GM23338 (cell line): Measurements from ENCODE around the gene INPP5D. TPM values are rescaled to one million over a fixed set of nuclear protein-coding genes. Genes with fewer than 3 reads are reported as not detected.
A peak's percentile ranks its signal among the peaks of the same experiment; 100 is the strongest.

Experiments used
- ATAC-seq: fragments of 200-7000 bp; cut with Tn5 transposase; 3 replicates; pipeline ENCODE4 v1.9.1; 2020
- DNase-seq: peaks from one replicate; pipeline ENCODE4 v3.0.0-alpha.2; 2015; ENCODE audit warnings: low spot score
- H2AFZ ChIP-seq: fragments of 200-600 bp; sonication (generic); 2 replicates; pipeline ENCODE4 v1.8.0; 2016; ENCODE audit warnings: antibody characterized with exemption, mild to moderate bottlenecking, moderate library complexity
- H3F3A ChIP-seq: fragments of 200-600 bp; sonication (generic); replicated peaks from 2 replicates; pipeline ENCODE4 v1.8.0; 2017; ENCODE audit warnings: antibody characterized with exemption, mixed run types, low read depth
- H3K27ac ChIP-seq: fragments of 200-600 bp; sonication (generic); 2 replicates; pipeline ENCODE4 v1.6.1; 2016; ENCODE audit warnings: low read depth
- H3K27me3 ChIP-seq: fragments of 200-600 bp; sonication (generic); 2 replicates; pipeline ENCODE4 v1.8.0; 2016; ENCODE audit warnings: mild to moderate bottlenecking, mixed run types, moderate library complexity; ENCODE audit not compliant: insufficient read depth
- H3K36me3 ChIP-seq: fragments of 200-600 bp; sonication (generic); 2 replicates; pipeline ENCODE4 v1.8.0; 2016; ENCODE audit warnings: mild to moderate bottlenecking; ENCODE audit not compliant: insufficient read depth
- H3K4me1 ChIP-seq: fragments of 200-600 bp; sonication (generic); 2 replicates; pipeline ENCODE4 v1.8.0; 2016; ENCODE audit warnings: mild to moderate bottlenecking, moderate library complexity; ENCODE audit not compliant: insufficient read depth
- H3K4me2 ChIP-seq: fragments of 200-600 bp; sonication (generic); 2 replicates; pipeline ENCODE4 v1.7.1; 2017; ENCODE audit warnings: mixed run types
- H3K4me3 ChIP-seq: fragments of 200-600 bp; sonication (generic); 2 replicates; pipeline ENCODE4 v1.6.1; 2016; ENCODE audit warnings: mixed run types
- H3K79me2 ChIP-seq: fragments of 200-600 bp; sonication (generic); replicated peaks from 2 replicates; pipeline ENCODE4 v1.8.0; 2017; ENCODE audit warnings: mild to moderate bottlenecking; ENCODE audit not compliant: insufficient read depth
- H3K9me2 ChIP-seq: fragments of 200-600 bp; sonication (generic); 2 replicates; pipeline ENCODE4 v1.8.0; 2017; ENCODE audit not compliant: insufficient read depth
- H4K20me1 ChIP-seq: fragments of 200-600 bp; sonication (generic); replicated peaks from 2 replicates; pipeline ENCODE4 v1.8.0; 2017; ENCODE audit warnings: mild to moderate bottlenecking; ENCODE audit not compliant: insufficient read depth
- H3K27ac Mint-ChIP-seq: 2 replicates; pipeline ENCODE4 v1.8.0; 2020; ENCODE audit warnings: inconsistent platforms, mild to moderate bottlenecking, moderate library complexity, mixed read lengths
- H3K27me3 Mint-ChIP-seq: 3 replicates; pipeline ENCODE4 v1.8.0; 2022; ENCODE audit warnings: low read depth, mild to moderate bottlenecking, moderate library complexity, mixed read lengths, inconsistent platforms; ENCODE audit not compliant: insufficient read depth, poor library complexity
- H3K36me3 Mint-ChIP-seq: 3 replicates; pipeline ENCODE4 v1.8.0; 2021; ENCODE audit warnings: low read depth, mild to moderate bottlenecking, inconsistent platforms, moderate library complexity, mixed read lengths
- H3K4me1 Mint-ChIP-seq: 3 replicates; pipeline ENCODE4 v1.8.0; 2020; ENCODE audit warnings: mild to moderate bottlenecking, inconsistent platforms, mixed read lengths
- H3K4me3 Mint-ChIP-seq: 3 replicates; pipeline ENCODE4 v1.8.0; 2021; ENCODE audit warnings: moderate library complexity, mild to moderate bottlenecking, inconsistent platforms, mixed read lengths
- H3K9me3 Mint-ChIP-seq: 3 replicates; pipeline ENCODE4 v1.8.0; 2020; ENCODE audit warnings: moderate library complexity, mild to moderate bottlenecking, inconsistent platforms, mixed read lengths
- CREB1 ChIP-seq: fragments of 250-450 bp; sonication (Bioruptor Pico); IDR thresholded peaks from 2 replicates; pipeline ENCODE4 v1.5.0; 2020; ENCODE audit warnings: low read depth, mild to moderate bottlenecking, moderate library complexity
- CTCF ChIP-seq, 2 experiments: fragments of 200-600 bp in 1 of 2; sonication (generic) in 1 of 2; conservative IDR thresholded peaks; 2 replicates each; pipeline versions ENCODE4 v1.5.1 to v1.6.1; 2016 to 2017; ENCODE audit warnings: antibody characterized with exemption in 2 of 2, low read depth in 2 of 2, mild to moderate bottlenecking in 2 of 2, moderate library complexity in 1 of 2
- ETS1 ChIP-seq: IDR thresholded peaks from 2 replicates; pipeline ENCODE4 v1.6.1; 2016; ENCODE audit warnings: antibody characterized with exemption
- EZH2 ChIP-seq: fragments of 200-600 bp; sonication (generic); IDR thresholded peaks from one replicate; pipeline ENCODE4 v1.8.0; 2017; ENCODE audit warnings: antibody characterized with exemption, mild to moderate bottlenecking, low read depth; ENCODE audit not compliant: unreplicated experiment
- EZH2phosphoT487 ChIP-seq: fragments of 200-600 bp; sonication (generic); IDR thresholded peaks from one replicate; pipeline ENCODE4 v1.8.1; 2018; ENCODE audit warnings: antibody characterized with exemption; ENCODE audit not compliant: unreplicated experiment
- JUNB ChIP-seq: IDR thresholded peaks from one replicate; pipeline ENCODE4 v1.6.1; 2016; ENCODE audit warnings: antibody characterized with exemption; ENCODE audit not compliant: unreplicated experiment
- NANOG ChIP-seq: IDR thresholded peaks from 2 replicates; pipeline ENCODE4 v1.6.1; 2016; ENCODE audit warnings: antibody characterized with exemption, borderline replicate concordance
- POLR2AphosphoS5 ChIP-seq: IDR thresholded peaks from 2 replicates; pipeline ENCODE4 v1.6.1; 2016; ENCODE audit warnings: antibody characterized with exemption, low read depth
- STAT1 ChIP-seq: IDR thresholded peaks from one replicate; pipeline ENCODE4 v1.6.1; 2016; ENCODE audit warnings: antibody characterized with exemption; ENCODE audit not compliant: unreplicated experiment
- ZNF114 ChIP-seq: fragments of 250-450 bp; sonication (Bioruptor Pico); IDR thresholded peaks from 2 replicates; pipeline ENCODE4 v1.5.0; 2020; ENCODE audit warnings: mild to moderate bottlenecking, moderate library complexity
- ZNF331 ChIP-seq: fragments of 250-450 bp; sonication (Bioruptor Pico); IDR thresholded peaks from 2 replicates; pipeline ENCODE4 v1.5.0; 2020; ENCODE audit warnings: low read depth, mild to moderate bottlenecking, moderate library complexity
- long read RNA-seq: library from polyadenylated mRNA; unstranded; transcript quantifications from one replicate; pipeline ENCODE4 v2.0.0, GENCODE V29; 2020; ENCODE audit not compliant: unreplicated experiment
- polyA plus RNA-seq: library from polyadenylated mRNA; unstranded; fragments of >200 nt; fragmentation: Nextera tagmentation; extraction: Ambion mirVana; gene quantifications from 2 replicates; pipeline ENCODE4 v1.2.1, GENCODE V29; 2016
- total RNA-seq: library from RNA; depleted of rRNA; stranded (reverse); fragments of >200 nt; shearing (Covaris generic); gene quantifications from 2 replicates; pipeline ENCODE4 v1.2.3, GENCODE V29; 2014; rRNA removed
- TF ChIP-seq, protein P1 (sequence below): IDR thresholded peaks from one replicate; pipeline ENCODE4 v1.6.1; 2018; ENCODE audit warnings: antibody characterized with exemption; ENCODE audit not compliant: unreplicated experiment
- TF ChIP-seq, protein P2 (sequence below): fragments of 250-450 bp; sonication (Bioruptor Pico); IDR thresholded peaks from 2 replicates; pipeline ENCODE4 v1.5.0; 2020; ENCODE audit warnings: mild to moderate bottlenecking, moderate library complexity

The INPP5D gene
- total RNA-seq: 8.0 and 8.3 TPM in 2 replicates
- 5.4 and 6.6 TPM in 2 replicates for polyA plus RNA-seq
- long read RNA-seq, partial matches to known transcripts: 1 of 1 reads
- long read RNA-seq, other reads (novel, unspliced or antisense): 0 of 1 reads

DNA sequence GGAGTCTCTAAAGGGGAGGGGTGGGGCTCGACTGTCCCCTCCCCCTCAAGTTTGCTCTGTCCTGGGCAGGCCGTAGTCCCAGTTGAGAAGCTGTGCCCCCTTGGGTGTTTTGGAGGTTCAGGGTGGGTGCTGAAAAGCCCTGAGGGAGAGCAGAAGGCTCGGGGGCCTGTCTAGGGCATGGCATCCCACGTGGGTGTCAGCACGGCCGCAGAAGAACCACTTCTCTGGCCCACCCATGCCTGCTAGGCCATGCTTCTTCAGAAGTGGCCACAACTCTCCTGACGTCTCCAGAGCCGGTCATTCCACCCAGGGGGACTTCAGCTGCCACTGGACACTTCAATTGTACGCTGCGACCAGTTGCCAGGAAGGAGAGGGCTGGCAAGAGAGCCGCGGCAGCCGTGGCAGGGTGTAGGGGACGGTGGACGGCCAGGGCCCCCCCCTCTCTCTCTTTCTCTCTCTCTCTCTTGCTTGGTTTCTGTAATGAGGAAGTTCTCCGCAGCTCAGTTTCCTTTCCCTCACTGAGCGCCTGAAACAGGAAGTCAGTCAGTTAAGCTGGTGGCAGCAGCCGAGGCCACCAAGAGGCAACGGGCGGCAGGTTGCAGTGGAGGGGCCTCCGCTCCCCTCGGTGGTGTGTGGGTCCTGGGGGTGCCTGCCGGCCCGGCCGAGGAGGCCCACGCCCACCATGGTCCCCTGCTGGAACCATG, at the start of gene INPP5D:
Gene INPP5D (plus strand): TSS at position 546 of the 704 bp plus-strand sequence. CDS start 137 bp downstream, at position 683.
- H3K27me3 Mint-ChIP-seq: peaks cover 6% of the 10 kb centered on the region
- H3F3A ChIP-seq: no peaks in the 10 kb centered on the region
- H3K4me3 ChIP-seq: no peak within 1 kb of the TSS
- H3K27ac ChIP-seq: no peak within 1 kb of the TSS
- no peaks in the 10 kb centered on the region for H3K36me3 Mint-ChIP-seq
- no peak within 1 kb of the TSS for H3K4me2 ChIP-seq
- peaks cover 22% of the 10 kb centered on the region for H3K4me1 Mint-ChIP-seq
- ATAC-seq (no peak), DNase-seq (no peak)
- H3K79me2 ChIP-seq: no peaks in the 10 kb centered on the region
- H3K4me1 ChIP-seq: no peaks in the 10 kb centered on the region
- H3K36me3 ChIP-seq: no peaks in the 10 kb centered on the region
- TF ChIP-seq NANOG: no peak
- TF ChIP-seq STAT1: no peak
- TF ChIP-seq POLR2AphosphoS5: no peak
- TF ChIP-seq CTCF (conservative IDR thresholded peaks at IDR 0.05; ENCODE audit: low read depth in 2 of 2): no peak; a peak in 1 of 4 replicates
- TF ChIP-seq ETS1: no peak
- no peak for TF ChIP-seq EZH2
- TF ChIP-seq ZNF114: no peak
- TF ChIP-seq EZH2phosphoT487: no peak
- TF ChIP-seq, protein P1, sequence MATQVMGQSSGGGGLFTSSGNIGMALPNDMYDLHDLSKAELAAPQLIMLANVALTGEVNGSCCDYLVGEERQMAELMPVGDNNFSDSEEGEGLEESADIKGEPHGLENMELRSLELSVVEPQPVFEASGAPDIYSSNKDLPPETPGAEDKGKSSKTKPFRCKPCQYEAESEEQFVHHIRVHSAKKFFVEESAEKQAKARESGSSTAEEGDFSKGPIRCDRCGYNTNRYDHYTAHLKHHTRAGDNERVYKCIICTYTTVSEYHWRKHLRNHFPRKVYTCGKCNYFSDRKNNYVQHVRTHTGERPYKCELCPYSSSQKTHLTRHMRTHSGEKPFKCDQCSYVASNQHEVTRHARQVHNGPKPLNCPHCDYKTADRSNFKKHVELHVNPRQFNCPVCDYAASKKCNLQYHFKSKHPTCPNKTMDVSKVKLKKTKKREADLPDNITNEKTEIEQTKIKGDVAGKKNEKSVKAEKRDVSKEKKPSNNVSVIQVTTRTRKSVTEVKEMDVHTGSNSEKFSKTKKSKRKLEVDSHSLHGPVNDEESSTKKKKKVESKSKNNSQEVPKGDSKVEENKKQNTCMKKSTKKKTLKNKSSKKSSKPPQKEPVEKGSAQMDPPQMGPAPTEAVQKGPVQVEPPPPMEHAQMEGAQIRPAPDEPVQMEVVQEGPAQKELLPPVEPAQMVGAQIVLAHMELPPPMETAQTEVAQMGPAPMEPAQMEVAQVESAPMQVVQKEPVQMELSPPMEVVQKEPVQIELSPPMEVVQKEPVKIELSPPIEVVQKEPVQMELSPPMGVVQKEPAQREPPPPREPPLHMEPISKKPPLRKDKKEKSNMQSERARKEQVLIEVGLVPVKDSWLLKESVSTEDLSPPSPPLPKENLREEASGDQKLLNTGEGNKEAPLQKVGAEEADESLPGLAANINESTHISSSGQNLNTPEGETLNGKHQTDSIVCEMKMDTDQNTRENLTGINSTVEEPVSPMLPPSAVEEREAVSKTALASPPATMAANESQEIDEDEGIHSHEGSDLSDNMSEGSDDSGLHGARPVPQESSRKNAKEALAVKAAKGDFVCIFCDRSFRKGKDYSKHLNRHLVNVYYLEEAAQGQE: no peak
- TF ChIP-seq, protein P2, sequence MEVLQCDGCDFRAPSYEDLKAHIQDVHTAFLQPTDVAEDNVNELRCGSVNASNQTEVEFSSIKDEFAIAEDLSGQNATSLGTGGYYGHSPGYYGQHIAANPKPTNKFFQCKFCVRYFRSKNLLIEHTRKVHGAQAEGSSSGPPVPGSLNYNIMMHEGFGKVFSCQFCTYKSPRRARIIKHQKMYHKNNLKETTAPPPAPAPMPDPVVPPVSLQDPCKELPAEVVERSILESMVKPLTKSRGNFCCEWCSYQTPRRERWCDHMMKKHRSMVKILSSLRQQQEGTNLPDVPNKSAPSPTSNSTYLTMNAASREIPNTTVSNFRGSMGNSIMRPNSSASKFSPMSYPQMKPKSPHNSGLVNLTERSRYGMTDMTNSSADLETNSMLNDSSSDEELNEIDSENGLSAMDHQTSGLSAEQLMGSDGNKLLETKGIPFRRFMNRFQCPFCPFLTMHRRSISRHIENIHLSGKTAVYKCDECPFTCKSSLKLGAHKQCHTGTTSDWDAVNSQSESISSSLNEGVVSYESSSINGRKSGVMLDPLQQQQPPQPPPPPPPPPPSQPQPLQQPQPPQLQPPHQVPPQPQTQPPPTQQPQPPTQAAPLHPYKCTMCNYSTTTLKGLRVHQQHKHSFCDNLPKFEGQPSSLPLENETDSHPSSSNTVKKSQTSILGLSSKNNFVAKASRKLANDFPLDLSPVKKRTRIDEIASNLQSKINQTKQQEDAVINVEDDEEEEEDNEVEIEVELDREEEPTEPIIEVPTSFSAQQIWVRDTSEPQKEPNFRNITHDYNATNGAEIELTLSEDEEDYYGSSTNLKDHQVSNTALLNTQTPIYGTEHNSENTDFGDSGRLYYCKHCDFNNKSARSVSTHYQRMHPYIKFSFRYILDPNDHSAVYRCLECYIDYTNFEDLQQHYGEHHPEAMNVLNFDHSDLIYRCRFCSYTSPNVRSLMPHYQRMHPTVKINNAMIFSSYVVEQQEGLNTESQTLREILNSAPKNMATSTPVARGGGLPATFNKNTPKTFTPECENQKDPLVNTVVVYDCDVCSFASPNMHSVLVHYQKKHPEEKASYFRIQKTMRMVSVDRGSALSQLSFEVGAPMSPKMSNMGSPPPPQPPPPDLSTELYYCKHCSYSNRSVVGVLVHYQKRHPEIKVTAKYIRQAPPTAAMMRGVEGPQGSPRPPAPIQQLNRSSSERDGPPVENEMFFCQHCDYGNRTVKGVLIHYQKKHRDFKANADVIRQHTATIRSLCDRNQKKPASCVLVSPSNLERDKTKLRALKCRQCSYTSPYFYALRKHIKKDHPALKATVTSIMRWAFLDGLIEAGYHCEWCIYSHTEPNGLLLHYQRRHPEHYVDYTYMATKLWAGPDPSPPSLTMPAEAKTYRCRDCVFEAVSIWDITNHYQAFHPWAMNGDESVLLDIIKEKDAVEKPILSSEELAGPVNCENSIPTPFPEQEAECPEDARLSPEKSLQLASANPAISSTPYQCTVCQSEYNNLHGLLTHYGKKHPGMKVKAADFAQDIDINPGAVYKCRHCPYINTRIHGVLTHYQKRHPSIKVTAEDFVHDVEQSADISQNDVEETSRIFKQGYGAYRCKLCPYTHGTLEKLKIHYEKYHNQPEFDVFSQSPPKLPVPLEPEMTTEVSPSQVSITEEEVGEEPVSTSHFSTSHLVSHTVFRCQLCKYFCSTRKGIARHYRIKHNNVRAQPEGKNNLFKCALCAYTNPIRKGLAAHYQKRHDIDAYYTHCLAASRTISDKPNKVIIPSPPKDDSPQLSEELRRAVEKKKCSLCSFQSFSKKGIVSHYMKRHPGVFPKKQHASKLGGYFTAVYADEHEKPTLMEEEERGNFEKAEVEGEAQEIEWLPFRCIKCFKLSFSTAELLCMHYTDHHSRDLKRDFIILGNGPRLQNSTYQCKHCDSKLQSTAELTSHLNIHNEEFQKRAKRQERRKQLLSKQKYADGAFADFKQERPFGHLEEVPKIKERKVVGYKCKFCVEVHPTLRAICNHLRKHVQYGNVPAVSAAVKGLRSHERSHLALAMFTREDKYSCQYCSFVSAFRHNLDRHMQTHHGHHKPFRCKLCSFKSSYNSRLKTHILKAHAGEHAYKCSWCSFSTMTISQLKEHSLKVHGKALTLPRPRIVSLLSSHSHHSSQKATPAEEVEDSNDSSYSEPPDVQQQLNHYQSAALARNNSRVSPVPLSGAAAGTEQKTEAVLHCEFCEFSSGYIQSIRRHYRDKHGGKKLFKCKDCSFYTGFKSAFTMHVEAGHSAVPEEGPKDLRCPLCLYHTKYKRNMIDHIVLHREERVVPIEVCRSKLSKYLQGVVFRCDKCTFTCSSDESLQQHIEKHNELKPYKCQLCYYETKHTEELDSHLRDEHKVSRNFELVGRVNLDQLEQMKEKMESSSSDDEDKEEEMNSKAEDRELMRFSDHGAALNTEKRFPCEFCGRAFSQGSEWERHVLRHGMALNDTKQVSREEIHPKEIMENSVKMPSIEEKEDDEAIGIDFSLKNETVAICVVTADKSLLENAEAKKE (CRISPR knock-in tag): no peak
- TF ChIP-seq JUNB: no peak
- no peak for TF ChIP-seq CREB1 (CRISPR knock-in tag)
- no peak for TF ChIP-seq ZNF331 (CRISPR knock-in tag)
- H3K9me3 Mint-ChIP-seq: no peaks in the 10 kb centered on the region
- H3K27me3 ChIP-seq: no peaks in the 10 kb centered on the region
- H3K27ac Mint-ChIP-seq: no peak within 1 kb of the TSS
- no peaks in the 10 kb centered on the region for H4K20me1 ChIP-seq
- no peaks in the 10 kb centered on the region for H3K9me2 ChIP-seq
- H3K4me3 Mint-ChIP-seq: no peak within 1 kb of the TSS
- 0 out of 2 replicates have a peak within 1 kb of the TSS, but pooled peaks have one; percentile 18 for H2AFZ ChIP-seq
